Measurements from ENCODE around the gene IFNL4.
"Not testable (repeated sequence)": the region's sequence is repeated elsewhere in the genome, so short reads cannot be mapped to it uniquely, and the experiment has no call there.

IFNL4 gene

GRCh38 chr19:39230096-39230764, 18.4 kb downstream of the IFNL4 start:
- DNase-seq (ENCODE audit: insufficient read length, low spot score): no peak
- FAIRE-seq: no peak

DNA sequence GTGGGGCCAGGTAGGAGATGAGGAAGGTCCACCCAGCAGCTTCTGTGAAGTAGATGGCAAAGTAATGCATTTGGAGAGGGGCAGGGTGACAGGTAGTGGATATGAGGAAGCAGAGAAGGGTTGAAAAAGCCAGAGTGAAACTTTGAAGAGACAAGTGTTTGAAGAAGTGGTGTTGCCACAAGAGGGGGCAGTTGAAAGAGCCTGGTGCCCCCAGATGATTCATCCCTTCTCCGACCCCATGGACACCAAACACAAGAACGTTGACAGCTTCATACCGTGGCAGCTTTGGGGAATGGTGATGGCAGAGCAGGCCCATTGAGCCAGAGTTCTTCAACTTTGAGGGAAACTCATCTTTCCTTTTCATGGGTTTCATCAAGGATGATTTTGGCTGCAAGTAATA, 23.7 kb downstream of the IFNL4 start:
- FAIRE-seq (no peak), DNase-seq (ENCODE audit: insufficient read length, low spot score) (no peak)

GRCh38 chr19:39223703-39224279, 24.9 kb downstream of the IFNL4 start:
- no peak for FAIRE-seq
- no peak for DNase-seq (ENCODE audit: insufficient read length, low spot score)

DNA sequence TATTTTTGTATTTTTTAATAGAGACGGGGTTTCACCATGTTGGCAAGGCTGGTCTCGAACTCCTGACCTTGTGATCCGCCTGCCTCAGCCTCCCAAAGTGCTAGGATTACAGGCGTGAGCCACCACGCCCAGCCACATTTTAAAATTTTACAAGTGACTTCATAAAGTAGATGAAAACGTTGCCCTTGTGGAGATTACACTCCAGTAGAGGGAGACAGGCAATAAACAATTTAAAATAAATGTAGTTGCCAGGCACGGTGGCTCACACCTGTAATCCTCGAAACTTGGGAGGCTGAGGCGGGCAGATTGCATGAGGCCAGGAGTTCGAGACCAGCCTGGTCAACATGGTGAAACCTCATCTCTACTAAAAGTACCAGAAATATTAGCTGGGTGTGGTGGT, 29.5 kb downstream of the IFNL4 start:
- not testable (repeated sequence) for DNase-seq (ENCODE audit: insufficient read length, low spot score); FAIRE-seq

DNA sequence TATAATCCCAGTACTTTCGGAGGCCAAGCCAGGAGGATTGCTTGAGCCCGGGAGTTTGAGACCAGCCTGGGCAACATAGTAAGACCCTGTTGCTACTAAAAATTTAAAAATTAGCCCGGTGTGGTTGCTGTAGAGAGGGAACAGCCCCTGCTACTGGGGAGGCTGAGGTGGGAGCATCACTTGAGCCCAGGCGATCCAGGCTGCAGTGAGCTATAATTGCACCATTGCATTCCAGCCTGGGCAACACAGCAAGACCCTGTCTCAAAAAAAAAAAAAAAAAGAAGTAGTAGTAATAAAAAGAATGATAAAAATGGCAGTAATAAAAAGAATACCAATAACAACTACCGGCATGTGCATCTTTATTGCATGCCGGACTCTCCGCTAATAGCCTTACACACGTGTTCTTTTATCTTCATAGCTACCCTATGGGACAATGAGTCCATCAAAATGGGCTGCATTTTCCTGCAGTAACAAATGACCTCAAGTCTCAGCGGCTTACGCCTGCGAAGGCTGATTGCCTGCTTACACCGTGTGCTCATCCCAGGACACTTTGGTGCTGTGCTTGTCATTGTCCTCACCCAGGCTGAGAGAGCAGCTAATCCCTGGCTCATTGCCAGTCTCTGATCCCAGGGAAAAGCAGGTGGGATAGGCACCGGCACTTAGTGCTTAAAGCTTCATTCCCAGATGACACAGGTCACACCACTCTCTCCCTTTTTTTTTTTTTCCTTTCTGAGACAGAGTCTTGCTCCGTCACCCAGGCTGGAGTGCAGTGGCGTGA, 30.2 kb downstream of the IFNL4 start:
- FAIRE-seq: no peak
- no peak for DNase-seq (ENCODE audit: insufficient read length, low spot score)

GRCh38 chr19:39217094-39217493, 31.6 kb downstream of the IFNL4 start:
- DNase-seq (ENCODE audit: insufficient read length, low spot score): no peak
- FAIRE-seq: no peak

DNA sequence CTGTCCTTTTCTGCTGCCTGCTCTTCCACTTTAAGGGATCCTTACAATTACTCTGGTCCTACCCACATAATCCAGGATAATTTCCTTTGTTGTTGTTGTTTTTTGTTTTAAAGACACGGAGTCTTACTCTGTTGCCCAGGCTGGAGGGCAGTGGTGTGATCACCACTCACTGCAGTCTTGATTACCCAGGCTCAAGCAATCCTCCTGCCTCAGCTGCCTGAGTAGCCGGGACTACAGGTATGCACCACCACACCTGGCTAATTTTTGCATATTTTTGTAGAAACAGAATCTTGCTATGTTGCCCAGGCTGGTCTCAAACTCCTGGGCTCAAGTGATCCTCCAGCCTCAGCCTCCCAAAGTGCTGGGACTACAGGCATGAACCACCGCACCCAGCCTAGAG, 33.3 kb downstream of the IFNL4 start:
- FAIRE-seq: not testable (repeated sequence)

DNA sequence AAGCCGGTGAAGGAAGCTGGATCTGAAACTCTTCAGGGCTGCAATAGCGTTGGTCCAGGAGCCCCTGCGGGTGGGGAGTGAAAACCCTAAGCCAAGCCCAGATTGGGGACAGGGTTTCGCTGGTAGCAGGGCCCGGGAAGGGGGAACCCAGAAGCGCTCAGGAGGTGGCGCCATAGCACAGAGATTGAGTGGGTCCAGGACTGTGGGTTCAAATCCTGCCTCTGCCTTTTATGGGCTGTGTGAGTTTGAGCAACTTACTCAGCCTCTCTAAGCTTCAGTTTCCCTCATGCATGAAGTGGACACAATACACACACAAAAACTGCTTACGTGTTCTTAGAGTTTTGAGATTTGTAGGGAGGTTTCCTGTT, 36.3 kb downstream of the IFNL4 start:
- FAIRE-seq (no peak), DNase-seq (ENCODE audit: insufficient read length, low spot score) (no peak)

More for the DNA sequence above, 33.3 kb downstream of the IFNL4 start:
- DNase-seq (ENCODE audit: insufficient read length, low spot score): not testable (repeated sequence)

- FAIRE-seq (no peak), DNase-seq (ENCODE audit: insufficient read length, low spot score) (no peak)
These were observed 36.8 kb downstream of the IFNL4 start for GRCh38 chr19:39211731-39212374.

GRCh38 chr19:39209196-39209595, 39.5 kb downstream of the IFNL4 start:
- DNase-seq (ENCODE audit: insufficient read length, low spot score): no peak
- FAIRE-seq: no peak

DNA sequence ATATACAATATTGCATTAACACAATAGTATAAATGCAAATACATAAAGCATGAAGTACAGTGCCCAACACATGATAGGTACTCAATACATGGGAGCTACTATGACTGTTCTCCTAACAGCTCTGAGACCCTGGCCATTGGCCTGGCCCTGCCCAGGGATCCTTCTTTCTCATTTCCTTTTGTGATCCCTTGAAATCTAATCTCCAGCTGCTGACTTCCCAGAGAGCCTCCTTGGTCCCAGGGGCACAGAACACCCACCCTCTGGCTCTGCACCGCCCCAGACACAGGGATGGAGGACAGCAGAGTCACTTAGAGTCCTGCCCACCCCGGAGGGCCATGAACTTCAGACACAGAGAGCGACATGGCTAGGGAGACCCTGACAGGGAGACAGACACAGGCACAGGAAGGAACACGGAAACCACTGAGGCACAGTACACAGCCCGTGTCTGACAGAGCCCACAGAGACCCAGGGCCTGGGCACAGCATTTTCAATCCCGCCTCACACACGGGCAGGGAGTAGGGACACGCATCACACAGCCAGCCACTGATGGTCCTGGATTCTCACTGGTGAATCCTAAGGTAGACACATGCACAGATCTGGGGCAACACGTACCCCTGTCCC, 40.4 kb downstream of the IFNL4 start:
- FAIRE-seq (no peak), DNase-seq (ENCODE audit: insufficient read length, low spot score) (no peak)

DNA sequence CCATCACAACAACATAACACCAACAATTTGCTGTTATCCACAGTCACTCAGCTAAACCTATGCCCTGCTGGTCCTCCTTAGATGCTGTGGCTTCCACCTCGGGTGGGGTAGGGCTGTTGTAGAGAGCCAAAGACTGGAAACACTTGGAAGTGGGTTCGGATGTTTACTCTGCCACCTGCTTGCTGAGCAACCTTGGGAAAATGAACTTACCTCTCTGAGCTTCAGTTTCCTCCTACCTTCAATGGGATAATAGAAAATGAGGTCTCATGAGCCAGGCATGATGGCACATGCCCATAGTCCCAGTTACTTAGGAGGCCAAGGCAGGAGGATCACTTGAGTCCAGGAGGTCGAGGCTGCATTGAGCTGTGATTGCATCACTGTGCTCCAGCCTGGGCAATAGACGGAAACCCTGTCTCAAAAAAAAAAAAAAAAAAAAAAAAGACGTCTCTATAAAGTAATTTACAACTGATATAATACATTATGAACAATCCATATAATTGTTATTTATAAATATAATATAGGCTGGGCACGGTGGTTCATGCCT, 41.3 kb downstream of the IFNL4 start:
- no peak for FAIRE-seq
- DNase-seq (ENCODE audit: insufficient read length, low spot score): no peak

DNA sequence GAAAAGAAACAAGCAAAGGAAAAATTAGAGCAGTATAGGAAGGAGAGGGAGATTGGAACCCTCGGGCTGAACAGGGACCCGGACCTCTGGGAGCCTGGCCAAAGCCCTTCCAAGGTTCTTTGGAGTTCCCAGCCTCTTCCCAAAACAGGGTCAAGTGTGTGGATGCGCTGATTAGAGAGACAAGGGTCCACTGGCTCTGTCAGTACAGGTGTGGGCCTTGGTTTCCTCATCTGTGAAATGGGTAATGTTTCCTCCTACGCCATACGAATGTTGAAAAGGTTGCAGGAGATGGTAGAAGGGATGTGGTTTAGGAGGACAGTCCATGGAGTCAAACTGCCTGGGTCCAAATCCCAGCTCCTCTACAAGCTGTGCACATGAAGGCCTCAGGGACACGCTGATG, 42.5 kb downstream of the IFNL4 start:
- FAIRE-seq (no peak), DNase-seq (ENCODE audit: insufficient read length, low spot score) (no peak)

GRCh38 chr19:39205449-39205764, 43.2 kb downstream of the IFNL4 start:
- DNase-seq (ENCODE audit: insufficient read length, low spot score) (no peak), FAIRE-seq (no peak)

DNA sequence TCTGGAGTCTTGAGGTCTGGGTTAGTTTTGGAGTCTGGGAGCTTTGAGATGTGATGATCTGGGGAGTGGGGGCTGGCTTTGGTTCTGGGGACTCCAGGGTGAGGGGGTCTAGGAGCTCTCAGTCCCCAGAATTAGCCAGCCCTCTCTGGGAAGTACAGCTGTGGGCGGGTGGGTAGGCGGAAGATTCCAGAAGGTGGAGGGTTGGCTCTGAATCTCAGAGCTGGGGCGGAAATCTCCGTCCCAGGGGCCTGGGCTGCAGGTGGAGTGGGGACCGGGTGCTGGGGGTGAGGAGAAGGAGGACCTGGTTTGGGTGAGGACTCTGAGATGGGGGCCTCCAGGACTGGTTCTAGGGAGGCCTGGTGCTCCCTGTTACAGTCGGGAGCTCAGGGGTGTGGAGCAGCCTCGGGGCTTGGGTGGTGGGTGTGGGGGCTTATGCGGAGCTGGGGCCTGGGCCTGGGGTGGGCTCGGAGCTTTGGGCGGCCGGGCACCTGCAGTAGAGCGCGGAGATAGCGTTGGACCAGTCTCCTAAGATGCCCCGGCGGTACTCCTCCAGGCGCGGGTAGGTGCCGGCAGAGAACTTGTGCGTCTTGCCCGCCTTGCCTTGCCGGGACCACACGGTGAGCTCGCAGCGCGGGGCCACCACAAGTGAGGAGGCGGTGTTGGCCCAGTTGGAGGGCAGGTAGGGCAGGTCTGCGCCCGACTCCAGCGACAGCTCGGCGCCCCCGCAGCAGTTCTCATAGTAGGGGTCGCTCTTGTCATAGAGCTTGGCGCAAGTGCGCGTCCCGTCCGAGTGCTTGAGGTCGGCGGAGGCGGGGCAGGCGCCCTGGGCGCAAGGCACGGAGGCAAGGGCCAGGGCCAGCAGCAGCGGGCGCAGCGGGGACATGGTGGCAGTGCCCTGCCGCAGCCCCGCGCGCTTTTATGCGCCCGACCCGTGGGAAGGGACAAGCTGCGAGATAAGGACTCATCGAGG, 45.0 kb downstream of the IFNL4 start, which contains the start of gene SYCN:
TSS of gene SYCN (minus strand) at position 892 of the 970 bp plus-strand sequence. CDS start at position 883, 9 bp downstream.
- FAIRE-seq (no peak), DNase-seq (ENCODE audit: insufficient read length, low spot score) (no peak)

GRCh38 chr19:39202998-39203355, 45.7 kb downstream of the IFNL4 start:
- FAIRE-seq (no peak), DNase-seq (ENCODE audit: insufficient read length, low spot score) (no peak)

DNA sequence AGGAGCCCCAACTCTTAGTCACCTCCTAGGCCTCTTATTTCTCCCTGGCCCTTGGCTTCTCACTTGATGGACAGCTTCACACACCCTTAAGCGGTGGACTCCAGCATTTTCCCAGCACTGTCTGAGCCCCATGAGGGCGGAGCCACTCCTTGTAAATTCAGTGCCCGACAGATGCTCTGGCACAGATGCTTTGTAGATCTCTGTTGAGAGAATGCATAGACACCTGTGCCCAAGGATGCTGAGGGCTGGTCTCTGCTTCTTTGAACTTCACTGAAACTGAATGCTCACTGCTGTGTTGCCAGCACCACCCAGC, 47.9 kb downstream of the IFNL4 start:
- FAIRE-seq: no peak
- no peak for DNase-seq (ENCODE audit: insufficient read length, low spot score)

DNA sequence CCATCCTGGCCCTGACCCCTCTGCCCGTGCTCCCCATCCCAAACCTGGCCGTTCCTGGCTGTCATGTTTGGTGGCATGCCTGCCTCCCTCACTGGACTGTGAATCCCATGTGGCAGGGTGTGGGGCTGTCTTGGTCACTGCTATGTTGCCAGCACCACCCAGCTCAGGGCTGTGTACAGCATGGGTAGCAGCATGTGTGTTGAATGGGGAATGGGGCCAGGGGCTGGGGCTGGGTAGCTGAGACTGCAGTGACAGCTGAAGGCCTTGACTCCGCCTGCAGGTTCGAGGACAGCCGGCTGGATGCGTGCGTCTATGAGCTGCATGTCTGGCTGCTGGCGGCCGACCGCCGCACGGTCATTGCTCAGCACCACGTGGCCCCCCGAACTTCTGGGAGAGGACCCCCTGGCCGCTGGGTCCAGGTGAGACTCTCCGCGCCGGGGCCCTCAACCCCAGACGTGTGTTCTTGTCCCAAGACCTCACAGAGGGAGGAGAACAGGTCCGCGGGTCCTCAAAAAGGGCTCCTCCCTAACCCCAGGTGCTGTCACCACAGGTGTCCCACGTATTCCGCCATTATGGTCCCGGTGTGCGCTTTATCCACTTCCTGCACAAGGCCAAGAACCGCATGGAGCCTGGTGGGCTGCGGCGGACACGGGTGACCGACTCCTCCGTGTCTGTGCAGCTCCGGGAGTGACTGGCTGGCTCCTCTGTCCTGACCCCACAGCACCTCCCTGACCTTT, 48.4 kb downstream of the IFNL4 start:
- no peak for FAIRE-seq
- DNase-seq (ENCODE audit: insufficient read length, low spot score): no peak

GRCh38 chr19:39199025-39199424, 49.6 kb downstream of the IFNL4 start:
- FAIRE-seq: no peak
- DNase-seq (ENCODE audit: insufficient read length, low spot score): no peak
